Left lobe of liver (tissue), 2 donors: ENCODE data around the gene B4GALT3. TPM values are rescaled to one million over a fixed set of nuclear protein-coding genes. Genes with fewer than 3 reads are reported as not detected.

ENCODE experiments used
- ATAC-seq: fragments of 200-7000 bp; cut with Tn5 transposase; one replicate; pipeline ENCODE4 v1.9.1; 2020; ENCODE audit warnings: mild to moderate bottlenecking, moderate library complexity
- DNase-seq: peaks from one replicate; pipeline ENCODE4 v3.0.0-alpha.2; 2020; ENCODE audit warnings: low spot score
- total RNA-seq: library from RNA; stranded (reverse); gene quantifications from one replicate; pipeline ENCODE4 v1.2.1, GENCODE V29; 2021
- donor health status: DM: no; HTN: no; CAD: no; lungs with moderate emphysema.
- donor health status: DM: no; HTN: yes; CAD: no.

B4GALT3 gene
- total RNA-seq, 1 donor from 2014 or later, result 9.1 TPM

DNA sequence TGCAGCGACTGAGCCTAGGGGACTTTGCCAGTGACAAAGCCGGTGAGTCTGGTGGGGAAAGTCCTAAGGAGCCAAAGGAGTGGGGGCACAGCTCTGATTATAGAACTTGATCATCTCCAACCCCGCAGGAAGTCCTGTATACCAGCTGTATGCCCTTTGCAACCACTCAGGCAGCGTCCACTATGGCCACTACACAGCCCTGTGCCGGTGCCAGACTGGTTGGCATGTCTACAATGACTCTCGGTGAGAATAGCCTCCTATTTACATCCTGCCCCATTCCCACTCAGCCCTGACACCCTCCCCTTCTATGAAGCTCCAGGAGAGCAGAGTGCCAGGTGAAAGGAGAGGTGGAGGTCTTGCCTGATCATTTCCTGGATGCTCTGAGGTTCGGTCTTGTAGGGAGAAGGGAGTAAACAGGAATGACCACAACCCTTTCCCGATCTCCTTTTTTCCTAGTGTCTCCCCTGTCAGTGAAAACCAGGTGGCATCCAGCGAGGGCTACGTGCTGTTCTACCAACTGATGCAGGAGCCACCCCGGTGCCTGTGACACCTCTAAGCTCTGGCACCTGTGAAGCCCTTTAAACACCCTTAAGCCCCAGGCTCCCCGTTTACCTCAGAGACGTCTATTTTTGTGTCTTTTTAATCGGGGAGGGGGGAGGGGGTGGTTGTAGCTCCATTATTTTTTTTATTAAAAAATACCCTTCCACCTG is 12.3 kb downstream of the B4GALT3 start:
- DNase-seq (no peak), ATAC-seq (no peak)

DNA sequence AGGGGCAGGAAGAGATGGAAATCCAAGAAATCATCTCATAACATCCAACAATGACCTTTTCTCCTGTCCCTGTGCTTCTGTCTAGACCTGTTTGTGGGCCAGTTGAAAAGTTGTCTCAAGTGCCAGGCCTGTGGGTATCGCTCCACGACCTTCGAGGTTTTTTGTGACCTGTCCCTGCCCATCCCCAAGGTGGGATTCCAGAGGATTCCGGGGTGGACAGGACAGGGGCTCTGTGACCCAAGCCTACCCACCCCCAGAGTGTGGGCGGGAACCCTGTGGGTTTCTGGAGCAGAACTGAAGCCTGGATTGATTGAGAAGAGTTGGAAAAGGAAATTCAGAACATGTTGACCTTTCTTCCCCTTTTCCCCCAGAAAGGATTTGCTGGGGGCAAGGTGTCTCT is 13.5 kb downstream of the B4GALT3 start:
- ATAC-seq, result no peak
- DNase-seq, result no peak

DNA sequence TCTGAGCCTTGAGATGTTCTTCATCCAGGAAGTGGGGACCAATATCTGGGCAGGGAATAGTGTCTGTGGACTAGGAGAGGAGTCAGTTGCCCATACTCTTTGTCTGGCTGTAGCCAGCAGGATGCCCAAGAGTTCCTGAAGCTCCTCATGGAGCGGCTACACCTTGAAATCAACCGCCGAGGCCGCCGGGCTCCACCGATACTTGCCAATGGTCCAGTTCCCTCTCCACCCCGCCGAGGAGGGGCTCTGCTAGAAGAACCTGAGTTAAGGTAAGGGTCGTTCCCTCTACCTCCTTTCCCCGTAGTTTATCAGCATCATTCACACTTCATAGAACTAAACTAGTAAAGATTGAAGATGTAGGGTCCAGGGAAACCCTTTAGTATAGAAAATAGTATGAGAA is 14.5 kb downstream of the B4GALT3 start:
- ATAC-seq (no peak), DNase-seq (no peak)

DNA sequence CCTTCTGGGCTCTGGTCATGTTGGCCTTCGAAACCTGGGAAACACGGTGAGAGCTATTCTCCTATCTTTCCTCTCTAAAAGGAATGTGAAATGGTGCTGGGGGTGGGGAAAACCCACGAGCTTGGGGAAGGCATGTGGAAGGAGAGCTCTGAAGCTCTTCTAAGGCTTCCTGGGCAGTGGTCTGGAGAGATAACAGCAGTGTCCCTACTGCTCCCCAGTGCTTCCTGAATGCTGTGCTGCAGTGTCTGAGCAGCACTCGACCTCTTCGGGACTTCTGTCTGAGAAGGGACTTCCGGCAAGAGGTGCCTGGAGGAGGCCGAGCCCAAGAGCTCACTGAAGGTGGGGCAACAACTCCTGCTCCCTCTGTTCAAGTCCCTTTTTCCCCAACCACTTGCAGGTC is 15.3 kb downstream of the B4GALT3 start:
- DNase-seq (no peak), ATAC-seq (no peak)

DNA sequence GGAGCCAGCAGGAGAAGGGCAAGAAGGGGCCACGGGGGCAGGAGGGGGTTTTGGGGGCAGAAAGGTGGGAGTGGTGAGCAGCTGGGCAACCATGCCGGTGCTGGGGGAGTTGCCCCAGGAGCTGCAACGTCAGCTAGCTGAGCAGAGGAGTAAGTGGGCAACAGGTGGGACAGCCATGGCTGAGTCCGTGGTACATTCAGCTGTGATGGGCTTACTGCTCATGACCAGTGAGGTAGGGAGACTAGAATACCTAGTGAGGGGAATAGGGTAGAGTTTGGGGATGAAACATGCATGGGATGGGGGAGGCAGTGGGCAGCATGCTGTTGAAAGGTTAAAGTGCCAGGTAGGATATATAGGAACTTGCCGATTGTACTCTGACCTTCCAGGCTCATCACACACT is 15.7 kb downstream of the B4GALT3 start:
- ATAC-seq (no peak), DNase-seq (no peak)

DNA sequence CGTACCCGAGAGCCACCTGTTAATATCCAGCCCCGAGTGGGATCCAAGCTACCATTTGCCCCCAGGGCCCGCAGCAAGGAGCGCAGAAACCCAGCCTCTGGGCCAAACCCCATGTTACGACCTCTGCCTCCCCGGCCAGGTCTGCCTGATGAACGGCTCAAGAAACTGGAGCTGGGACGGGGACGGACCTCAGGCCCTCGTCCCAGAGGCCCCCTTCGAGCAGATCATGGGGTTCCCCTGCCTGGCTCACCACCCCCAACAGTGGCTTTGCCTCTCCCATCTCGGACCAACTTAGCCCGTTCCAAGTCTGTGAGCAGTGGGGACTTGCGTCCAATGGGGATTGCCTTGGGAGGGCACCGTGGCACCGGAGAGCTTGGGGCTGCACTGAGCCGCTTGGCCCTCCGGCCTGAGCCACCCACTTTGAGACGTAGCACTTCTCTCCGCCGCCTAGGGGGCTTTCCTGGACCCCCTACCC is 16.6 kb downstream of the B4GALT3 start:
- DNase-seq (peak; percentile 46), ATAC-seq (no peak)

DNA sequence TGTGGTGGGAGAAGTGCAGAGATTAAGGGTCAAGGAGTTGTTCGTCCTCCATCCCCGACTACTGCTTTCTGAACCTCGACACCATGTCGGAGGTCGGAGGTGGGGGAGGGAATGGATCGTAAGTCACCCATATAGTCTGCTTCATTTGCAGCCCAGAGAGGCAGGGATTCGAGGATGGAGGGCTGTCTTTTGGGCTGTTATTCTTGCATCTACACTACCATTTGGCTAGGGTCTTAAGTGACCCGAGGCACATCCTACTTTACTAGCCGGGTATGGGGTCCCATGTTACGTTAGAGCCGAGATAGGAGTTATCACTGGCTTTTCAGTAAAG is 17.4 kb downstream of the B4GALT3 start:
- no peak for ATAC-seq
- DNase-seq, result no peak

DNA sequence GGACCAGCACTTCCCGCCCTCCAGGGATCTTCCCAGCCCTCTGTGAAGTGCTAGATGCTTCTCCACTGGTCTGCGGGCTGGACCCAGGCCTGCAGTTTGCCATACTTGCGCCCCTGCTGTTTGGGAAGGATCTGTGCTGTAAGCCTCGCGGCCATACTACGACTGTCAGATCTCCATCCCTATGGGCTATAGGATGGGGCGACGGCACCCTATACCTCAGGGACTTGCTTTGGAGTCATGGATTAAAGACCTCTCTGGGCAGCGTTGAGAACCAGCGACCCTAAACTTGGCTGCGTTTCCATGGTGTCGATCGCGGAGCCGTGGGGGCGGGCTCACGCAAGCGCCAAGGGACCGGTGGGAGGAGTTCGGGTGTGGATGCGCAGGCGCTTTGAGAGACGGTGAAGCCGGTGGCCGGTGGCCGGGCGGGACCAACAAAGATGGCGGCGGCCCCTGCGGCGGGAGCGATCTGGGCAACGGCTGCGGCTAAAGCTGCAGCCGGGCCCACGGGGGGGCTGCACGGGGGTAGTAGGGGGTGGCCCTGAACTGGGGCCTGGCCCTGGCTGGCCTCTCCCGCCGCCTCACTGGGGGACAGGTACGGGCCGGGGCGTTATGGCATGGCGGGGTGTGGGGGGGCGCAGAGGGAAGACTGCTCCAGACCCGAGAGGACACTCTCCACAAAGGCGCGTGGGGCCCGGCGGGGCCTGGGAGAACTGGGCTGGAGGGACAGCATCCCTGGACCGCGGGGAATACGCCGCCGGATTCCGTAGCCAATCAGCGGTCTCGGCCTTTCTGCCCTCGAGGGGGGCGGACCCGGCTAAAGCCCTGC is 18.0 kb downstream of the B4GALT3 start, which contains the start of gene USP21:
Gene USP21, plus strand, starts transcription at position 414 of the 826 bp plus-strand sequence. CDS start 1,141 bp downstream, outside the sequence.
- peak; percentile 97 for ATAC-seq
- DNase-seq, result peak; percentile 94

DNA sequence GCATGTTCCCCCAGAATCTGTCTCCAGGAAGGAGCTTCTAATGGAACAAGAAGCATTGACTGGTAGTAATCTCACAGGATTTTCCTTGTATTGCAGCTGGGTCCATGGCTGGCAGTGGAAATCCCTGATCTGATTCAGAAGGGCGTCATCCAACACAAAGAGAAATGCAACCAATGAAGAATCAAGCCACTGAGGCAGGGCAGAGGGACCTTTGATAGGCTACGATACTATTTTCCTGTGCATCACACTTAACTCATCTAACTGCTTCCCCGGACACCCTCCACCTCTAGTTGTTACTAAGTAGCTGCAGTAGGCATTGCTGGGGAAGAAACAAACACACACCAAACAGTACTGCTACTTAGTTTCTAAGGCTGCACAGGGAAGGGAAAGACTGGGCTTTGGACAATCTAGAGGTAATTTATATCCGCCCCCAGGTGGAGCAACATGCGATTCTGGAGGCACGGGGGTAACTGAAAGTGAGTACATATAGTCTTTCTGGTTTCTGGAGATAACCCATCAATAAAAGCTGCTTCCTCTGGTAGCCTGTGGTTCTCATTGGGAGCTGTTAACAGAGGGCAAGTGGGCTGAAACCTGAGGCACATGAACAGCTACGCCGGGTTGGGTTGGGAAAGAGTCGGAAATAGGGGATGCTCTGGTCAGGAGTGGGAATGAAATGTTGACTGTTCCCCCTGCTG is 18.8 kb downstream of the B4GALT3 start:
- DNase-seq (no peak), ATAC-seq (no peak)

DNA sequence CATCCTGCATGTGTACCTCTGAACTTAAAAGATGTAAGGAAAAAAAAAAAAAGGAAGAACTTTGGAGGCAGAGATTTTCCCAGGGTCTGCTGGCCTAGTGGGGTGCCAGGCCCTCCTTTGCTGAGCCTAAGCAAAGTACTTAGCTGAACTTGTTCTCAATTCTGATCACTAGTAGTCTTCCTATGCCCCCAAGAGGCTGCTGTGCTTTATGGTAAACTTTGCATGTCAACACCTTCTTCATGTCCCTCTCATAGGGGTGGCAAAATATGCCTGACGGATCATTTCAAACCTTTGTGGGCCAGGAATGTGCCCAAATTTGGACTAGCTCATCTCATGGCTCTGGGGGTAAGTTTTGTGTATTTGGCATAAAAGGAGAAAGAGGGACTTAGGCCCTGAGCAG is 19.4 kb downstream of the B4GALT3 start:
- no peak for ATAC-seq
- no peak for DNase-seq

DNA sequence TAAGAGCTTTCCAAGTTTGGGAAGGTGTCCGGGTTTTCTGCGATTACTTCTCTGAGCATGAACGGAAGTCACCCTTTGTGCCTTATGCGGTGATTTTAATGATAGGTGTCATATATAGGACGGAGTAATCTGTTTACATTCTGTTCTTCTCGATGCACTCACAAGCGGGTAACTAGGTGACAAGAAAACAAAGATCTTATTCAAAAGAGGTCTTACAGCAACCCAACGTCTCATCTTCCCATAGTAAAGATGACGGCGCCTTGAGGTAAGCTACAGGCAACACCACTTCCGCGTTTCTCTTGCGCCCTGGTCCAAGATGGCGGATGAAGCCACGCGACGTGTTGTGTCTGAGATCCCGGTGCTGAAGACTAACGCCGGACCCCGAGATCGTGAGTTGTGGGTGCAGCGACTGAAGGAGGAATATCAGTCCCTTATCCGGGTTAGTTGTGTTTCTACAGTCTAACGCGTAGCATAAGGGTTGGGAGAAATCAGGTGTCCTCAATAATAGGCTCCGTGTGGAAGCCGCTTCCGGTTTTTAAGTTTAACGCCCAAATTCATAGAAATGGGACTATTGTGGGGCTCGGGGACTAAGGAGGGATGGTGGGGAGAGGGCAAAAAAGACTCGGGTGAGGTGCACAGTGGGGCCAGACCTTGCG is 23.5 kb downstream of the B4GALT3 start, which contains the start of gene UFC1:
Gene UFC1, plus strand, starts transcription at position 297 of the 656 bp plus-strand sequence. Its CDS starts 20 bp downstream, at position 317.
- peak; percentile 93 for ATAC-seq
- DNase-seq, result peak; percentile 82

DNA sequence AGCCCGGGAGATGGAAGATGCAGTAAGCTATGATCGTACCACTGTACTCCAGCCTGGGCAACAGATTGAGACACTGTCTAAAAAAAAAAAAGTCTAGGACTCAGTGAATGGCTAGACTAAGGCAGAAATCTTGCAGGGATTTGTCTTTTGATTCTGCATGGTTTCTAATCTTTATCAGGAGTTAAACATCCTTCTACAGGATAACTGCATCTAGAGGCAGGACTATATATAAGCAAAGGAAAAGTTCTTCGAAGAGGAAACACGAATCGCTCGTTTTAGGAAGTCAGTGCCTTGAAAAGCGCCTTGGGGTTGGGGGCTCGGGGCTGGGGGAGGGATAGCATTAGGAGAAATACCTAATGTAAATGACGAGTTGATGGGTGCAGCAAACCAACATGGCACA is 24.1 kb downstream of the B4GALT3 start:
- ATAC-seq, result no peak
- DNase-seq, result no peak

DNA sequence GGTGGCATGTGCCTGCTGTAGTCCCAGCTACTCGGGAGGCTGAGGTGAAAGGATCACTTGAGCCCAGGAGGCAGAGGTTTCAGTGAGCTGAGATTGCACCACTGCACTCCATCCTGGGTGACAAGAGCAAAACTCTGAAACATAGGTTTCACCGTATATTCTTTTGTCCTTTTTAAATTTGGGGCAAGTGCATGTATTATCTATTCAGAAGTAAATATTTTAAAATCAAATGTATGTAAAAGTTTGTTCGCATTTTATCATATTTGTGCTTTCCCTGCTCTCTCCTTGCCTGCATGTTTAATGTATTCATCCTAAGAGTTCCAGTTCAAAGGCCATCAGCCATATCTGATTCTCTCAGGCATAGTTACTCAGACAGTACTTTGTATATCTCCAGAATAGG is 31.5 kb downstream of the B4GALT3 start:
- no peak for DNase-seq
- ATAC-seq, result no peak

DNA sequence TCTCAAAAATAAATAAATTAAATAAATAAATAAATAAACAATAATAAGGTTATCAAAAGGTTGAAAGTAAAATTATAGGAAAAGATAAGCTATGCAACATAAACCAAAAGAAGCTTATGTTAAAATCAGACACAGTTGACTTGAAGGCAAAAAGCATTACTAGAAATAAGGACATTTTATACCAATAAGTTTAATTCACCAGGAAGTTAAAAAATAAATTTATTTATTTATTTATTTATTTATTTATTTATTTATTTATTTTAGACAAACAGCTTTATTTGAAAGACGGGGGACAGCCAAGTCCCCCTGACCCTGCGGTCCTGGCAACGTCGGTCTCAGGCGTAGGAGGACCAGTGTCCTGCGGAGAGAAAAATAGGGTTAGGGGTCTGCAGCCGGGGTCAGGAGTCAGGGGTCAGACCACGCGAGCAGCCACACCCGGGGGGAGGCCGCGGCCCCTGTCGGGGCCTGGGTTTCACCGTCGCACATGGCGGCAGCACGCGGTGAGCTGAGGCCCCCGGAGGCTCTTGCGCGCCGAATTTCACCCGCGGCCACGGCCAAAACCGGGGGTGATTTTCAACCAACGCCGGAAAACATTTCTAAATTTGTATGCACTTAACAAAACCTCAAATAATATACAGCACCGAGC is 36.4 kb downstream of the B4GALT3 start:
- no peak for DNase-seq

DNA sequence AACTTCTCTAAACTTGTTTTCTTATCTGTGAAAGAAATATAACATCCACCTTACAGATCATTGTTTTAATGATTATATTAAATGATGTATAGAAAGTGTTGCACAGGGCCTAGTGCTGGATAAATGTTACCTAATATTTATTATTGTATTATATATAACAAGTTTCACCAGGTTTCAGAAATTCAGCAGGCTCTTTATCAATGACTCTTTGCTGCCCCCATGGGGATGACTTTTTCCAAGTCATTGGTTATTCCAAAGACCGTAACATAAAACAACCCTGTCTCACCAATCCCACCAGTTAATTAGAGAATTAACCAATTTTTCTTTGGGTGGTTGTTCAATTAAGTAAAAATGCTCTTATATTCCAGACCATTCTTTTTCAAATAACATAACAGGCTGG is 37.5 kb downstream of the B4GALT3 start:
- ATAC-seq (peak; percentile 84), DNase-seq (no peak)

More for the DNA sequence above, 36.4 kb downstream of the B4GALT3 start:
- ATAC-seq, result no peak

DNA sequence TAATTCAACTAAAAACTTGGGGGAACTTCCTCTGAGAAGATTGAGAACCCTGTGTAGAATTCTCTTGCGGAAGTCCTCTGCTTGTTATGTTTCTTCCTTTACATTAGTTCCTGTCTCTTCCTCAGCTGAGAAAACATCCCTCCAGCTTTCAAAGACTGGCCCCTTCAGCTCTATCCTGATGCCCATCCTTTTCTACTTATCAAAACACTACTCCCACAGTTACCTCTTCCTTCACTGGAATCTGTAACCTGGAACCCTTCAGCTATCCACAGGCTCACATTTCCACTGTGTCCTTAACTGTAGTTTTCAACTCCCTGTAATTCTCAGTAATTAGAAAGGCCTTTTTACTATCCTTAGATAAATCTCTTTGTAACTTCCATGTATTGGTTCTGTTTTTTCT is 38.9 kb downstream of the B4GALT3 start:
- ATAC-seq, result no peak
- DNase-seq, result no peak

DNA sequence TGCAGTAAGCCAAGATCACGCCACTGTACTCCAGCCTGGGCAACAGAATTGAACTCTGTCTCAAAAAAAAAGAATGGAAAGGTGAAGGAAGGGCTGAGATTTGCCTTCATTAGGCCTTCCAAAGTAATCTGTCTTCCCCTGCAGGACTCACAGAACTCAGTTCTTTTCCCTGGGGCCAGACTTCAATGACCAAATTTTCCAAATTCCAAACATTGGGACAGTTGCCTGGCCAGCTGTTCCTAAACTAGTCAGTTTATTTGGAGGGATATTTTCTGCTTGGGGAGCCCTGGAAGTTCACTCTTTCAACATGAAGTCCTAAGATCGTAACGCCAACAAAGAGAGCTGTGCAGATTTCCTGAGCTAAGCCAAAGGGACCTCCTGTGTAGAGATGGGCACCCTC is 39.4 kb downstream of the B4GALT3 start:
- DNase-seq, result no peak
- ATAC-seq, result no peak

DNA sequence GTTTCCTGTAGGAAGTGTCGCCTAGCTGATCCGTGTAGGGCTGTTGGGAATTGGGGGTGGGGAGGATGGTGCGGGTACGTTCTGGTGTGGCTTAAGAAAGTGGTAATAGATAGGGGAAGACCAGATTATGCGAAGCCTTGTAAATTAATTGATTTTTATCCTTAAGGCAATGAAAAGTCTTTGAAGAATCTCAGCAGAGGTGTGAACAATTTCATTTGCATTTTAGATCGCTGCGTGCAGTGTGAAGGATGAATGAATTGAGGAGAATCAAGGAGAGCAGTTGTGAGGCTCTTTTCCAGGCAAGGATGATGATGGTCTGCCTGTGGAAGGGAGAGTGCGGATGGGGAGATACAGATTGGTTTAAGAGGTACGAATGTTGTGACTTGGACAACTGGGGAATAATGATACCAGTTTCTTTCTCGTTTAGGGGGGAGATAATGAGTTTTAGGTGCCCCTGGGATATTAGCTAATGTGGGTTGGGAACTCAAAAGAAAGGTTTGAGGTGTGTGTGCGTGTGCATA is 44.0 kb downstream of the B4GALT3 start:
- ATAC-seq (no peak), DNase-seq (no peak)

DNA sequence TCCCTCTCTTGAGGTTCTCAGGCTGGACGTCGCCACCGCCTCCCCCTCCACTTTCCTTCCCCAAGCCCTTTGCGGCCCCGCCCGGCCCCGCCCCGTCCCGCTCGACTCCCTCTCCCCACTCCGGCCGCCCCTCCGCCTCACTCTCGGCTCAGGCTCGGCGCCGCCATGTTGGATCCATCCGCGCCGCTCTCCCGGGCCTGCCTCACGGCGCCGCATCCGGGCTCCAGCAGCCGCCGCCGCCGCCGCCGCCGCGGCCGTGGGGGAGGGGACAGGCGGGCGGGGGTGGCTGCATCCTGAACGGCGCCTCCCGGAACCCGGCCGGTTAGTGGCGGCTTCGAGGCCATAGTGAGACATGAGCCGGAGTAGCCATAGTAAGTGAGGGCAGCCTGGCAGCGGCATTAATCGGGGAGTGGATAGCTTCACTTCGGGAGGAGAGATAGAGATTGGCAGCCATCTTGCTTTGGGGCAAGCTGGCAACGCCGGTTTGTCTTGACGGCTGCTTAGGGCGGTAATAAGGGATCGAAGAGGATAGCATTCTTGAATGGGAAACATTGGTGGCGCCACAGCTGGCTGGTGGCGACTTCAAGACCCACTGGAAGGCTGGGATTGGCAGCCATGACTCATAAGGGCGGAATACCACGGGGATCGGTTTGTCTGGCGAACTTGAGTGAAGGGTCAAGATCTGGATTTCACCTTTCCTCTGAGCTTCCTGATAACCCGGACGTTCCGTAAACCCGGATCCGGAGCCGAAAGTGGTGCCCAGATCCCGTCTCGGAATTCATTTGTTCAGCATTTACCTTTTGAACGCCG is 44.7 kb downstream of the B4GALT3 start, which contains the start of gene DEDD:
Gene DEDD, minus strand, starts transcription at position 258 of the 810 bp plus-strand sequence. CDS start 8,205 bp downstream, outside the sequence.
- DNase-seq (peak; percentile 94), ATAC-seq (peak; percentile 92)
